Suppressor macrophage (primary cell): ENCODE results near the gene TBX15.

Experiments
- DNase-seq, 4 experiments: peaks; one replicate each; pipeline ENCODE4 v3.0.0-alpha.2; 2020 to 2022

Gene TBX15

DNA sequence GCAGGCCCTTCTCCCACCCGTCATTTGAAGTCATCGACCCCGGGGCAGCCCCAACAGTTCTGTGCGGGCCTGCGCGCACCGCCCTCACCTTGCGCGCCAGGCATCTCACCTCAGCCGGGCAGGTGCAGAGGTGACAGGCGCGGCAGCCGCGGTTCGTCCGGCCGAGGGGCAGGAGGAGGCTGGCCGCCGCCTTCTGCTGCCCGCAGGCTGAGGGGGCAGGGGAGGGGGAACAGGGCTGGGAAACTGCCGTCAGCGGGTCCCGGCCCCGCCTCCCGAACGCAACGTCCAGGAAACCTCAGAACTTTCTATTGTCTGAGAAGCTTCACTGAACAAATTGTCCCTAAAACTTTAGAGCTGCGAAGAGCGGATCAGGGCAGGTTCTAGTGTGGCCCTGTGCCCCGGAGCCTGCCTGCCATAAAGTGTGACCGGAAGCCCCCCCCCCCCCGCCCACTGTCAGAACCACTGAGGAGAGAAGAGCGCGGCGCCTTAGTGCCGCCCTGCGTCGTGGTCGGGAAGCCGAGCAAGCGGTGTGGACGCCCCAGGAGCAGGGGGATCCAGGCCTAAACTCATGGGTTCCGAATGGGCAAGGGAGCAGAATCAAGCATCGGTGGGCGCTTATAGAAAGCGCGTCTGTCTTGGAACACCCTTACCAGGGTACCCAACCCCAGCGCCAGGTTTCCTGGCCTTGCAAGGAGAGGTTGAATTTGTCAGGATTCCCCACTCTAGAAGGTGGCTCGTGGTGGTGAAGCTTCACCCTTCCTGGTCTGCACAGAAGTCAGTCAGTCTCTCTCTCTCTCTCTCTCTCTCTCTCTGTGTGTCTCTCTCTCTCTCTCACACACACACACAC, 13.3 kb upstream of the TBX15 start:
- no peak for DNase-seq

DNA sequence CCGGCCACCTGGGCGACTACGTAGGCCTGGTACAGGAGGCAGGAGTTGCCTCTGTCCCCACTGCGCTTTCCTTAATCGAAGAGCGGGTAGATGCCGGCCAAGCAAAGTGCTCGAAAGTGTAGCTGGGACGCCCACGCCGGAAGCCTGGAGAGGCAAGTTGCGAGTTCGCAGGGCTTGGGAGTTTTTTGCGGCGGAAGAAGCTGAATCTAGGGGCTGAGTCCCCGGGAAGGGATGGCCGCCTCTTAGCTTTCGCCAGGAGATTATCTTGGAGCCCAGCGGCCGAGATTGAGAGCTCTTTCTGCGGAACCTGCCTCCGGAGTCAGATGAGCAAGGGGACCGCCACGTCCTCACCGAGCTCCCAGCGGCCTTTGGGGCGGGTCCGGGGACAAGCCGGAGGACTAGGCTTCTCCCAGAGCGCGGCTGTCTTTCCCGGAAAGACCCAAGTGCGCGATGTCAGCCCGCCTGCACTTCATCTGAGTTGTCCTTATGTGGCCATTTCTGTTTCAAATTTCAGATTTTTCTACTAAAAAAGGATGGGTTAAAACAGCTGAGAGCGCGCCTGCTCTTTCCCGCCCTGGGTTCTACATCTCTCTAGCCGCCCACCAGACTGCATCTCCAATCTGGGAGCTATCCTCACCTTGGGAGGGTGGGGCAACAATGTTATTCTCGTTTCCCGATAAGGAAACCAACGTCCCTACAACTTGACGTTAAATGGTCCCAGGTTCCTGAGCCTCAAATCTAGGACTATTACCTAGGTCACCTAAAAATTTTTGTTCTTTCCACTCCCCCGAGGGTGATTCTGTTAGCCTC, 12.4 kb upstream of the TBX15 start:
- peak in 3 of 4 experiments; percentile 29 to 56 (median 52) for DNase-seq

DNA sequence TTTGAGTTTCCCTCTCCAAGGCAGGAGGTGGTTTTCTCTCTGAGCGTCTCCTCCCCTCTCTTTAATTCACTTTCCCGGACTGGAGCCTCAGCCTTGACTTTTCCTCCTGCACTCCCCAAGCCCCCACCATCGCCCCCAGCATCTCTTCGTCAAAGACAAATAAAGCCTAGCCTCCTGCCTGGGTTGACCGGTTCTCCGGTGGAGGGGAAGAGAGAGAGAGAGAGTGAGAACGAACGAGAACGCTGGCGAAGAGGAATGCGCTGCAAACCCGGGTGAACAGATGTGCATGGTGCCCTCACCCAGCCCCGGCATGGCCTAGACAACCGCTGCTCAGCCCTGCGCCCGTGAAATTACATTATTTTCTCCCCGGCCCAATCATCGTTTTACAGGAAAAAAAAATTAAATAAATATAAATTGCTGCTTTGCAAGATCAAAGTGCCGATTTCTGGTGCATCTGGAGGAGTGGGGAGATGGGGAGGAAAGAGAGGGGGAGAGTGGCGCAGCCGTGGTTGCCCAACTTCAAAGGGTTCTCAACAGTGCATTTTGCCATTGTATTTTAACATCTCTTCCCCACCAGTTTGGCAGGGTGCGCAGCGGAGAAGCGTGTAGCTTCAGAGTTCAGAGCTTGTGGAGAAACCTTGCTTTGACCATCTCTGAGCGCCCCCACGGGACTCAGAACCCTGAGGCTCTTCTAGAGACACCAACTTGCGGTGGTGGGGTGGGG, 11.4 kb upstream of the TBX15 start:
- no peak for DNase-seq

DNA sequence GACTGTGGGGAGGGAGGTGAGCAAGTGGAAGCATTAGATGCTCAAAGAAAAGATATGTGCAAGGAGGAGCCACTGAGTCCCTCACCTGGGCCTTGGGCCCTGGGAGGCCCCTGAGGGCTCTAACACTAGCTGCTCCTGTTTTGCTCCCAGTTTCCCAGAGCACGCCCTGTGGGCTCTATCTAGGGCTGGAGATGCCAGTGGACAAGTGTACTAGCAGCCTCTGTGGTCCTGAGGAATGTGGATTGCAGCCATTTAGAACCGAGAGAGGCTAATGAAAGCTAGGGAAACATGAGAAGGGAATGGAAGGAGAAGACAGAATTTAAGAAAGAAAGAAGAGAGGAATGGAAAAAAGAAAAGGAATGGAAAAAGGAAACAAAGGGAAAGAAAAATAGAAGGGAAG, 10.0 kb upstream of the TBX15 start:
- no peak for DNase-seq

DNA sequence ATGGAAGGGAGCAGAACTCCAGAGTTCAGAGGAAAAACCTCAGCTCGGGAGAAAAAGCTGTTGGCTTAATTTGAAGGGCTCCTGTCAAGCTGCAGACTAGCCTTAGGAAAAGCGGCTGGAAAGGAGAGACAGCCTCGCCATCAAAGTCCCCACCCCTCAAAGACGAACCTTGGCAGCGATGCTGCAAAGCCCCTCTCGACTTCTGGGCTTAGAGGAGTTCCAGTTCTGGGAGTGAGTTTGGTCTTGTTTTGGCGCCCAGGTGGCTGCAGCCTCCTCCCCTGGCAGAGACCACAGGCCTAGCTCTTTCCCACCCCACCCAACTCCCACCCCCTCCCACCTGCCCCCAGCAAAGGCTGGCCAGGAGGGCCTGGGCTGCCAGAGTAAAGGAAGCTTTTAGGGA, 9.1 kb upstream of the TBX15 start:
- DNase-seq = no peak

DNA sequence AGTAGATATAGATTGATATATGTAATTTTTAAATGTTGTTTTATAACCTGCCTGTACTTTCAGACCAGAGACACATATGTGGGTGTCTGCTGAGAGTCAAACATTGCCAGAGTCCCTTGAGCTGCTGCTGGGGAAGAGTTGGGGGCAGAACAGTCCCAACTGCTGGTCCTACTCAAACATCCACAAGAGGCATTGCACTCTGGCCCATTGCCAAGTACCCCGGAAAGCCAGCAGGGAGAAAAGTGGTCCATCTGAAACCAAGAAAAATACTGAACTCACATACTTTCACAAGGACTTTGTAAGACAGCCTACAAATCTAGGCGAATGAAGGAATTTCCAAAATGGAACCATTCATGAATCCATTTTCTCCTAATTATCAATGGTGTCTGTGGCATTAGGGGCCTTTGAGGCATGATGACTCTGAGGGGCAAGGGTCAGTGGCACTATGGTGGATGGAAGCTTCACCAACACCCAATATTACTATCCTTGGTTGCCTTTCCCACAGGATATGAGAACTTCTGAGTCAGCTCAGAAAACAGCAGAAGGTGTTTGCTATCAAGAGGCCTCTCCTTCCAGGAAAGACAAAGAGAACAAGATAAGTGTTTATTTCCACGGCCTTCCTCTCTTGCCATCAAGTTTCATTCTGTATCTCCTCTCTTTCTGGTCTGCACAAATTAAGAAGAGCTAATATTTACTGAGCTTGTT, 7.3 kb upstream of the TBX15 start:
- no peak for DNase-seq

DNA sequence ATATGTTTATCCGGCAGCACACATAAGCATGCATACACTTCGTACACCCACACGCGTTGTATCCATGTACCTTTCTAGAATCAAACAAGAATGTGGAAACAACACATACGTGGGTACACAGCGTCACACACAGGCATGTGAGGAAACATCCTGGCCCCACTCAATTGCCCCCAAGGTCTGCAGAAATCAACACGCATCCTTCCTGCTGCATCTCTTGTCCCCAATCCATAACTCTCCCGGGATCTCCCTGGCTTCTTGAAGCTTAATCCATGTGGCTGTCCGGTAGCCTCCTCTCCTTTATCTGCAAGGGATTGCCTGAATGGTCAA, 5.5 kb upstream of the TBX15 start:
- DNase-seq = no peak

DNA sequence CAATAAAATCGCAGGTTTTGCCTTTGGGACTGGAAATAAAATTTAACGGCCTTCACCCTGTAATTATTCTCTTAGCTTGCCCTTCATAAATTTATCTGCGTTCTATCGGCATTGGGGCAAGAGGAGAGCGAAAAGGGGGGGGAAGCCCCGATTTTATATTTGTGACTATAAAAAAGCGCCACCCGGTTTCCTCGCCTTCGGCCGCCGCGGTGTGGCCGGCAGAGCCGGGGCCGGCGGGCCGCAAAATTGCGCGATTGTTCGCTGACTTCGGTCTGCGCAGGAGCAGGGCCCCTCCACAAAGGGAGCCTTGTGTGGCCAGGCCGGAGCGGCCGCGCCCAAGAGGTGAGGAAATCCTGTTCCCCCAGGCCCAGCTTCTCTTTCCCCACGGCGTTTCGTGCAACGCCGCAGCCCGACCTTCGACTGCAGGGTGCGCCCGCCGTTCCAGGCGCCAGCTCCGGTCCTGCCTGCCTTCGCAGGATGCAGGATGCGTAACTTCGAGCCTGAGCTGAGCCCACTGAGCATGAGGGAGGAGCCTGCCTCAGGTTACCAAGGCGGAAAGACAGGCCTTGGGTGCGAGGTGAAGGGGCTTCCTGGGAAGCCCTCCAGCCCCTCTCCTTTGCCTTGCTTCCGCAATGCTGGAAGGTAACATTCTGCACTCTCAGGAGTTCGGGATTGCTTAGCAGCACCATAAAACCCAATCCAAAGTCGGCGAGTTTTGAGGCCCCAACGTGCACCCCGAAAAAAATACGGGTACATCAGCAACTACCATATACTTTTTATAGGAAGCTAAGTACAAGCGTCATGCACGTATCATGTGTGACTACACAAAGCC, 4.9 kb upstream of the TBX15 start:
- DNase-seq = no peak

DNA sequence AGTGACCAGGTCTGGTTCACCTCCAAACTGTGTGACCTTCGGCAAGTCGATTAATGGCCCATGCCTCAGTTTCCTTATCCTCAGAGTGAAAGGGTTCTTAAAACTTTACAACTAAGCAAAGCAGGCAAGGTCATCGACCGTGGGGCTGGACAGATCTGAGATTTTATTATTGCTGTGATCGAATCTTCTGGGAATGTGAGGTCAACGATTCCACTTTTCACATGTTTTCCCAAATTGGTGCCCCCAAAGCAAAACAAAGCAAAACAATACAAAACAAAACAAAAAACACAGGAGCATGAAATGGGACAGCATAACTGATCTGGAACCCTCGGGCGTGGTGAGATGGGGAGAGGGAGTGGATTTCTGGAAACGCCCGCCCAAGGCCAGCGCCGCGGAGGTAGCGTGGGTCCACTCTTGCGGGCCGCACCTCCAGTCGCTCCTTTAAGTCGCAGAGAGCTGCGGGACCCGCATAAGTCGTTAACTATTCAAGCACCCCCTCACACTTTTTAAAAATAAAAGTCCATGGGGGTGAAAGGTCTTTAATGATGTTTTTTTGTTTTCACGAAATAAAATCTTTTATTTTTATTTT, 4.2 kb upstream of the TBX15 start:
- no peak for DNase-seq

DNA sequence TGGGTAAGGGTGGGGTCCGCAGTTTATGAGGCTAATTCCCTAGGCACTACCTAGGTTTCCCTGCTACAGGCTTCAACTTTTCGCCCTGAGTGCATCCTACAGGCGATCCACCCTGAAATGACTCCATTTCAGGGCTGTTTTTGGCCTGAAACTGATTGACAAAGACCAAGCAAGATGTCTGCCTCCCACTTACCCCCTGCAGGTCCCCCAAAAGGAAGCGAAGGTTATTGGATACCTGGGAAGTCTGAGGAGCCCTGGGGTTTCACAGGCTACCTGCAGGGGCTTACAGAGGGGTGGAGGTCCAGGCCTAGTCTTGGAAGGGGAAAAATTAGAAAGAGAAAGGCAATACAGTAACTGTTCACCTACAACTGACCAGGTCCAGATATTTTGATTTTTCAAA, 3.3 kb upstream of the TBX15 start:
- no peak for DNase-seq

DNA sequence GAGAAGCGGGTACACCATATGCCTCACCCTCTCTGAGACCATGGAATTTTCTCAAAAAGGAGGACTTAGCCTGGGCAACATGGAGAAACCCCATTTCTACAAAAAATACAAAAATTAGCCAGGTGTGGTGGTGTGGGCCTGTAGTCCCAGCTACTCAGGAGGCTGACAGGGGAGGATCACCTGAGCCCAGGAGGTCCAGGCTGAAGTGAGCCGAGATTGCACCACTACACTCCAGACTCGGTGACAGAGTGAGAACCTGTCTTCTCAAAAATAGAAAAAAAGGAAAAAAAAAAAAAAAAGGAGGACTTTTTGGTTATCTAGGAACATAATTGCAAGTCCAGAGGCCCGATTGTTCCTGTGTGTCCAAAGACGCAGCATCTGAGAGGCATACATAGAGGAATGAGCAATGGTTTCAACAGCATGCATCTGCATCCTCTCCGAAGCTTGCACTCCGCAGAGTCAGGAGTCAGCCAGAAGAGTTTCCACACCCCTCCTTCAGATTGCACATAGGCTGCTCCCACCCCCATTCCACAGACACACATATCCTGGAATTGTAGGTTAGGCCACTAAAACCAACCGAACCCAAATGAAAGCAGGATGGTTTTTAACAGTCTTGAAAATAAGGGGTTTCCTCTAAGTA, 2.5 kb upstream of the TBX15 start:
- DNase-seq = no peak

DNA sequence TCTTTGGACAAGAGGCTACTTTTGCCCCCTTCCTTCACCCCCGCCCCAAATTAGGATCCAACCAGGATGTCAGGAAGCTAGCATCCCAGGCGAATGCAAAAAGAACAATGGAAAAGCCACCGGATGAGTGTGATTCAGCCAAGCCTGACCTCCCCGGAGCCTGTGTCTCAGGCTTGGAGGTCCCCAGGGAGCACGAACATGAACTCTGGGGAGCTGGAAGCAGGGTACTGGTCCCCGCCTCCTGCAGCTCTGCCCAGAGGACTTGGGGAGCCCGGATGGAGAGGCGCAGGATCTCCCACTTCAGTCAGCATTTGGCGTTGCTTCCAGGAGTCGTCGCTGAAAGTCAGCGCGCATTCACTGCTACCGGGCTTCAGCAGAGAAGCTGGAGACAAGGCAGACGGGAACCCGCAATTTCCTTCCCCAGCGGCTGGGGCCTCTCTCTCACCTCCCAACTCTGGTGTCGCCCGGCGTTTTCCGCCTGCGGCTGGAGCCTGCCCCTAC, 1.8 kb upstream of the TBX15 start:
- no peak for DNase-seq

DNA sequence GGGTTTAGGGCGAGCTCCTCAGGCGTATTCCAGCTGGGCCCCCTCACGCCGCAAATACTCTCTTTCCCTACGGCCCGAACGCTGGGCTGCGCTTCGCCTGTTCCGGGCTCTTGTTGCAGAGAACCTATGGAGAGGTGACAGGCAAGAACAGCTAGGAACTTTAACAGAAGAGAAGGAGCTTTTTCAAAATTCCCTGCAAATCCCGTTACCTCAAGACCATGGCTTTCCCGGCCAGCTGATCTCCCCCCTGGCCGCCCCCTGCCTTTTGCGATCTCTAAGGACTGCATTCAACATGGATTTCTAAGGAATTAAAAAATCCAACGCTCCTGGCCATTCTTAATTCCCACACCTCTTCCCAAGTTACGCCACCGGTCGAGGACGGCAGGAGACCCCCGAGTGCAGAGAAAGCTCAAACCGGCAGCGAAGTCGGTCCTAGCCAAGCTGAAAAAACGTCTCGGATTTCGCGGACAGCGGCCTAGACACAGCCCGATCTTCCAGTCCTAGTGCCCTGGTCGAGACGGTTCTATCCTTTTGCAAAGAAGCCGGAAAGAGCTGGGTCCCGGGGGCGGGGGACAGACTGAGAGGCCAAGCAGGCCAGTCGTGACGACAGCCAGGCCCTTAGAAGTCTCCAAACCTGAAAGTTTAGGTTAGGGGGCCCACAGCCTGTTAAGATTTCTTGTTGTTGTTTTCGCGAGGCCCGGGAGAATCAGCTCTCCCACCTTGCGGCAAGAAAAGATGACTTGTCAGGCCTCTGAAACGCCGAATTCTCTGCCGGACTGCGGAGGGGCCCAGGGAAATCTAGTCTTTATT, 1.1 kb upstream of the TBX15 start:
- DNase-seq = no peak

DNA sequence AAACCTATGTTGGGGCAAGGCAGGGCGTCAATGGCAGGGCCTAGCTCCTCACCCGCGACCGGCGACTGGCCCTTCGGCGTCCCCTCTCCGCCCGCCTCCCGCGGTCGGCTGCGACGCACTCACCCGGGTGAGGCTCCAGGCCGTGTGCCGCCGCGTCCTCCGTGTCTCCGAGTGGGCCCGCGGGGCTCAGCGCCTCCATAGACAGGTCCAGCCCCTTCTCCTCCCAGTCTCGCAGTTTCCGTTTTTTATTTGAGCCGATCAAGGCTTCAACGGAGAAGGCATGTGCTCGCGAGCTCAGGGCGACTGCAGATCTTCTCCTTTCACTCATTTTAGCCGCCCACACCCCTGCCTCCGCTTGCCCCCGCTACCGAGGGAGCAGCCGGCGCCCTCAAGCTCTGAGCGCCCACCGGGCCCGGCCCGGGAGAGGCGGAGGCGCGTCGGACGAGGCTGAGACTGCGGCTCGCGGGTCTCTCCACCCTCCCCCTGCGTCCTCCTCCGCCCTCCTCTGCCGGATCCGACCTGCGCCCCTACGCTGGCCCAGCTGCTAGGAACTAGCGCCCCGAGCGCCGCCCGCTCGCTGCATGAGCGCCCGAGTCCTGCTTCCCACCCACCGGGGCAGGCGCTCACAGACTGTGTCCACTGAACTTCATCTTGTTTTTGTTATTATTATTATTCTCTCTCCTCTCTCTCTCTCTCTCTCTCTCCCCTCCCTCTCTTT, 516 bp downstream of the TBX15 start:
- DNase-seq = peak in 3 of 4 experiments; percentile 21 to 37 (median 34)

DNA sequence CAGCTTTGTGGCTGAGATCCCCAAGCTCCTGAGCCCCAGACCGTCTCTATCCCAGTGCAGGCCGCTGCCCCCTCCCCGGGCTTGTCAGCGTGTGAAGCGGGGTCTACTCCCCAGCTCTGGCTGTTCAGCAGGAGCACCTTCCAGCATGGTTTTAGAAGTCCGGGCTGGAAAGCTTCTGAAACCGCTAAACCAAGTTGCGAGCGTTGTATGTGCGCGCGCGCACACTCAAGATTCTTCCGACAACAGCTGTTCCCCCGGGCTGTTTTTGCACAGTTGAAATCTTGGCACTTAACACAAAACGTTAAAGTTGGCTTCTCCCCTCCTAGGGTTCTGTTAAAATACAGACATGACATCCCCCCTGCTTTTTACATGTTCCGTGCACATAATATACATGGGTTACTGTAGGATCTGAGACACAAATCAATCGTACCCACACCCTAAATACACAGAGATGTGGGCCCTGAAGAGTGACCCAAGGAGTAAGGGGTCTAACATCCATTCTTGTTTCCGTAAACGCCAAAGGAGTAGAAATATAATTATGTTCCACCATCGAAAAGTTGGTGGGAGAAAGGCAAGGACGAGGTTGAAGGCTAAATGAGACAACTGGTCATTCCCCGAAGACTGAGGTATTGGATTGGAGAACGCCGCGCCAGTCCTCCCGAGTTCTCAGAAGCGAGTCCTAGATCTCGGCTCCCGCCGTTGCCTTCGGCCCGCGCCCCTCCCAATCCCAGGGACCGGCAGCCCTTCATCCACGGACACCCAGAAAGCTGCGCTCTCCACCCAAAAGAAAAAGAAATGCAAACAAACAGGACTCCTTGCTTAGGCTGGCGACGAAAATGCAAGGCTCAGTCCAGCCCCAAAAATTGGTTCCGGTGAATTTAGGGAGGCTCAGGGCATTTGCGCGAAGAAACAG, 1.3 kb downstream of the TBX15 start:
- no peak for DNase-seq

DNA sequence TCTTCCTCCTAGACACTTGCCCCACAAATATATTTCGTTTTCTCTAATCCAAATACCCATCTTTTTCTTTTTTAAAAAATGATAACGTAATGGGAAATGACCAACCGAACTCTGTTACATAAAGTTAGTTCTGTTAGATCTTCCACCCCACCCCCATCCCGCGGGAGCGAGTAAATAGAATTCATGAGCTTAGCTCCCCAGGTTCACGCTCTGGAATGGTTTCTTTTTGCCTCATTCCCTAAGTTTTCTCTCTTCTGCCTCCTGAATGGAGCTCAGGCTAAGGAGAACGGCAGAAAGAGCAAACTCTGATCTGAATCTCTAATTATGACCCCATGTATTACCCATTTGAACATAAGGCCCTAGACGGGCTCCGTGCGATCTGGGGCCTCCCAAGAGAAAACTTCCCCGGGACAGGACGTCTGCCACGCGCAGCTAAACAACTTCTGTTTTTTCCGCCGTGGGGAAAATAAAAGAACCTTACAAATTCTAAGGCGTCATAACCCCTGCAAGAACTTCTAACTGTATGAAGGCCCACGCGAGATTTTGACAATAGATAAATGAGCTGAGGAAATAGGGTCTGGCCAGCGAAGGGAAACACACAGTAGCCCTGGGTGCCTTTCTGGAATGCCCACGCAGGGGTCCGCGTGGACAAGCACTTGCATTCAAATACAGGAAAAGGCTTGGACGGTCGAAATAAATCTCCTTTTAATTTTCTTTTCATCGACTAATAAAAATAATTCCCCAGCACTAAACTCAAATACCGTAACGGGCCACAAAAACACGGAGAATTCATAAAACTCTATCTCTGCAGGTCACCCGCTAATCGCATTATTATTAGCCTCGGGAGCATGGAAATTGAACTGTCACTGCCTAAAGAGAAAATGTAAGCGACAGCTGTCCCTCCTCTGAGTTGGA, 2.2 kb downstream of the TBX15 start:
- peak in 3 of 4 experiments; percentile 23 to 51 (median 42) for DNase-seq
